SK-N-SH (cell line): ENCODE results near the gene MAP2K7. TPM values are rescaled to one million over a fixed set of nuclear protein-coding genes. Genes with fewer than 3 reads are reported as not detected.
A peak's percentile ranks its signal among the peaks of the same experiment; 100 is the strongest.

Experiments used
- CTCF ChIA-PET: fragments of 300-600, 350-600 bp; formaldehyde crosslinking; extraction: SDS; loops from one replicate; lab custom pipeline; 2021; lab: Yijun Ruan, JAX
- POLR2A ChIA-PET: fragments of 350-600 bp; sonication (Branson Sonifier 250); formaldehyde crosslinking; extraction: SDS; loops from one replicate; lab custom pipeline; 2020; ENCODE audit warnings: antibody characterized with exemption, inconsistent platforms; lab: Yijun Ruan, JAX
- DNase-seq: peaks from one replicate; pipeline ENCODE4 v3.0.0; 2012
- H2AFZ ChIP-seq: fragments of 200-600 bp; sonication (generic); 2 replicates; pipeline ENCODE4 v1.8.1; 2016; ENCODE audit warnings: antibody characterized with exemption, mild to moderate bottlenecking, low read depth
- H3F3A ChIP-seq: fragments of 200-600 bp; sonication (generic); replicated peaks from 2 replicates; pipeline ENCODE3; 2016; ENCODE audit warnings: antibody characterized with exemption, mild to moderate bottlenecking; ENCODE audit not compliant: insufficient read depth
- H3K27ac ChIP-seq, 2 experiments: fragments of 200-500 bp in 1 of 2; fragments of 200-600 bp in 1 of 2; sonication (Bioruptor generic) in 1 of 2; sonication (generic), shearing (Covaris generic) in 1 of 2; 2 replicates each; pipeline versions ENCODE4 v1.5.1 to v1.6.1; 2014 to 2016; ENCODE audit warnings: low read depth in 2 of 2, inconsistent platforms in 1 of 2, low read length in 1 of 2, mild to moderate bottlenecking in 1 of 2, mixed read lengths in 1 of 2
- H3K27me3 ChIP-seq: fragments of 200-600 bp; sonication (generic), shearing (Covaris generic); 2 replicates; pipeline ENCODE4 v1.6.1; 2016; ENCODE audit warnings: mixed run types; ENCODE audit not compliant: insufficient read depth
- H3K36me3 ChIP-seq, 2 experiments: fragments of 200-500 bp in 1 of 2; fragments of 200-600 bp in 1 of 2; sonication (Bioruptor generic) in 1 of 2; sonication (generic) in 1 of 2; replicated peaks in 1 of 2; 2 replicates each; pipeline versions ENCODE3 to v1.5.1; 2014 to 2016; ENCODE audit warnings: low read length in 1 of 2, mild to moderate bottlenecking in 1 of 2; ENCODE audit not compliant: insufficient read depth in 2 of 2, control insufficient read depth in 1 of 2
- H3K4me1 ChIP-seq, 2 experiments: fragments of 200-500 bp in 1 of 2; fragments of 200-600 bp in 1 of 2; sonication (Bioruptor generic) in 1 of 2; sonication (generic), shearing (Covaris generic) in 1 of 2; 2 replicates each; pipeline versions ENCODE4 v1.5.1 to v1.6.1; 2014 to 2016; ENCODE audit warnings: low read depth in 1 of 2, low read length in 1 of 2, mixed run types in 1 of 2; ENCODE audit not compliant: insufficient read depth in 2 of 2, control insufficient read depth in 1 of 2
- H3K4me2 ChIP-seq: fragments of 200-600 bp; sonication (generic), shearing (Covaris generic); 2 replicates; pipeline ENCODE4 v1.6.1; 2017; ENCODE audit warnings: mixed run types
- H3K4me3 ChIP-seq, 2 experiments: fragments of 200-500 bp in 1 of 2; fragments of 200-600 bp in 1 of 2; sonication (Bioruptor generic) in 1 of 2; sonication (generic), shearing (Covaris generic) in 1 of 2; 2 replicates each; pipeline versions ENCODE4 v1.5.1 to v1.8.1; 2014 to 2016; ENCODE audit warnings: low read depth in 2 of 2, inconsistent platforms in 1 of 2, low read length in 1 of 2, mild to moderate bottlenecking in 1 of 2, mixed read lengths in 1 of 2, moderate library complexity in 1 of 2
- H3K79me2 ChIP-seq: fragments of 200-600 bp; sonication (generic); 2 replicates; pipeline ENCODE4 v1.8.1; 2017; ENCODE audit warnings: mild to moderate bottlenecking; ENCODE audit not compliant: insufficient read depth
- H3K9ac ChIP-seq: fragments of 200-600 bp; sonication (generic); 2 replicates; pipeline ENCODE4 v1.6.1; 2017; ENCODE audit warnings: mixed run types
- H3K9me2 ChIP-seq: fragments of 200-600 bp; sonication (generic); 2 replicates; pipeline ENCODE4 v1.6.1; 2017; ENCODE audit warnings: mixed run types
- H3K9me3 ChIP-seq: fragments of 200-600 bp; sonication (generic); 2 replicates; pipeline ENCODE4 v1.6.1; 2017; ENCODE audit warnings: mixed run types, mild to moderate bottlenecking, moderate library complexity
- H4K20me1 ChIP-seq: fragments of 200-600 bp; sonication (generic); 2 replicates; pipeline ENCODE4 v1.6.1; 2017; ENCODE audit warnings: mild to moderate bottlenecking, mixed run types; ENCODE audit not compliant: insufficient read depth
- CHD2 ChIP-seq: fragments of 150-350 bp; IDR thresholded peaks from 2 replicates; pipeline ENCODE4 v1.6.1; 2018; ENCODE audit warnings: low read length; ENCODE audit not compliant: partially characterized antibody
- CTCF ChIP-seq: fragments of 200-600 bp; sonication (generic); IDR thresholded peaks from 2 replicates; pipeline ENCODE4 v1.6.1; 2017; ENCODE audit warnings: antibody characterized with exemption, mild to moderate bottlenecking, moderate library complexity
- EZH2phosphoT487 ChIP-seq: fragments of 200-600 bp; sonication (generic); IDR thresholded peaks from 2 replicates; pipeline ENCODE4 v1.6.1; 2017; ENCODE audit warnings: low read depth, mixed run types, mild to moderate bottlenecking, antibody characterized with exemption, moderate library complexity, borderline replicate concordance
- FOSL2 ChIP-seq: IDR thresholded peaks from 2 replicates; pipeline ENCODE4 v1.4.0; 2012; ENCODE audit warnings: low read depth, mild to moderate bottlenecking, moderate library complexity, borderline replicate concordance
- FOXJ3 ChIP-seq: sonication (generic); formaldehyde crosslinking; IDR thresholded peaks from 2 replicates; pipeline ENCODE4 v1.5.1; 2020; ENCODE audit warnings: mild to moderate bottlenecking, missing genetic modification reagents
- FOXM1 ChIP-seq: IDR thresholded peaks from 2 replicates; pipeline ENCODE4 v1.4.0; 2012; ENCODE audit warnings: low read depth, mild to moderate bottlenecking
- GABPA ChIP-seq: IDR thresholded peaks from 2 replicates; pipeline ENCODE4 v1.4.0; 2012; ENCODE audit warnings: low read depth, mild to moderate bottlenecking
- JUND ChIP-seq: IDR thresholded peaks from 2 replicates; pipeline ENCODE4 v1.4.0; 2012
- MAX ChIP-seq: IDR thresholded peaks from 2 replicates; pipeline ENCODE4 v1.4.0; 2012; ENCODE audit warnings: low read depth
- MXI1 ChIP-seq: IDR thresholded peaks from 2 replicates; pipeline ENCODE4 v1.6.1; 2012; ENCODE audit warnings: mild to moderate bottlenecking, low read depth, low read length, improper control_type of control experiment
- NFIC ChIP-seq: IDR thresholded peaks from 2 replicates; pipeline ENCODE4 v1.4.0; 2012; ENCODE audit warnings: borderline replicate concordance
- NRF1 ChIP-seq: IDR thresholded peaks from 2 replicates; pipeline ENCODE4 v1.6.1; 2012; ENCODE audit warnings: low read depth, mild to moderate bottlenecking, low read length
- PBX3 ChIP-seq: IDR thresholded peaks from 2 replicates; pipeline ENCODE4; 2012
- POLR2AphosphoS5 ChIP-seq: IDR thresholded peaks from 2 replicates; pipeline ENCODE4 v1.6.1; 2012; ENCODE audit warnings: low read depth, low read length
- REST ChIP-seq: IDR thresholded peaks from 2 replicates; pipeline ENCODE4 v1.6.1; 2012; ENCODE audit warnings: mild to moderate bottlenecking, low read depth, low read length, moderate library complexity
- RFX5 ChIP-seq: IDR thresholded peaks from 2 replicates; pipeline ENCODE4 v1.6.1; 2012; ENCODE audit warnings: mild to moderate bottlenecking, improper control_type of control experiment, low read length
- SIN3A ChIP-seq: IDR thresholded peaks from 2 replicates; pipeline ENCODE4 v1.6.1; 2012; ENCODE audit warnings: low read depth, mild to moderate bottlenecking, low read length, moderate library complexity, borderline replicate concordance
- SMC3 ChIP-seq: IDR thresholded peaks from 2 replicates; pipeline ENCODE4 v1.6.1; 2012; ENCODE audit warnings: low read depth, low read length, improper control_type of control experiment
- TAF1 ChIP-seq: IDR thresholded peaks from 2 replicates; pipeline ENCODE4 v1.6.1; 2012; ENCODE audit warnings: low read depth, mild to moderate bottlenecking, low read length, moderate library complexity, borderline replicate concordance
- TCF12 ChIP-seq: IDR thresholded peaks from 2 replicates; pipeline ENCODE4 v1.4.0; 2012
- TEAD4 ChIP-seq: IDR thresholded peaks from 2 replicates; pipeline ENCODE4 v1.4.0; 2012; ENCODE audit warnings: mild to moderate bottlenecking, borderline replicate concordance; ENCODE audit not compliant: insufficient read depth
- USF1 ChIP-seq: IDR thresholded peaks from 2 replicates; pipeline ENCODE4 v1.4.0; 2012; ENCODE audit warnings: low read depth, borderline replicate concordance
- YY1 ChIP-seq: IDR thresholded peaks from 2 replicates; pipeline ENCODE4 v1.4.0; 2012; ENCODE audit warnings: low read depth, mild to moderate bottlenecking
- WGBS: methylation state at CpG from one replicate; pipeline ENCODE4 v1.1.6; 2017; ENCODE audit warnings: low lambda C conversion rate; 5-methylcytosine and 5-hydroxymethylcytosine counted together
- polyA plus RNA-seq, 3 experiments: library from polyadenylated mRNA; depleted of rRNA; stranded (reverse); fragments of >200 nt; gene quantifications; 2 replicates each; pipeline ENCODE4 v1.2.3, GENCODE V29; 2012

The MAP2K7 gene
- polyA plus RNA-seq, 1 of the 3 experiments (the other 2 are of a cell fraction): 13.0 TPM

- Histone ChIP-seq H3K4me3 (peak within 1 kb of the TSS; percentile 70 to 74), H3F3A (peaks cover 11% of the 10 kb centered on the region), H3K79me2 (peaks cover 33% of the 10 kb centered on the region), H3K27ac (peak within 1 kb of the TSS; percentile 62 to 85), H3K4me1 (peaks cover 0 to 6% of the 10 kb centered on the region in 2 experiments; a peak in 1 of 4 replicates), H3K27me3 (no peaks in the 10 kb centered on the region), H3K4me2 (peak within 1 kb of the TSS; percentile 95), H2AFZ (peak within 1 kb of the TSS; percentile 87)
- CTCF ChIA-PET: interaction anchor here (0.8 to 4.4 kb wide), 35 partner anchors 8 to 420 kb away, joined by 3 to 69 read pairs (median 5); partner anchors contain the start of genes CTXN1 and TRAPPC5
- 1% methylated on average over 30 of the region's 56 CpGs for WGBS
- POLR2A ChIA-PET: interaction anchor here (0.6 to 2.5 kb wide), 12 partner anchors 11 to 470 kb away, joined by 3 to 15 read pairs (median 4); partner anchors contain the start of genes CTXN1, ELAVL1, MAP2K7 and SNAPC2
- peak; percentile 74 for TF ChIP-seq REST
- peak; percentile 76 for TF ChIP-seq CHD2
- TF ChIP-seq FOXJ3 (CRISPR knock-in tag): no peak
- TF ChIP-seq YY1: peak; percentile 97
- no peak for TF ChIP-seq SMC3
- no peak for TF ChIP-seq NFIC
- peak; percentile 89 for TF ChIP-seq MAX
- TF ChIP-seq TCF12: no peak
- peak; percentile 99 for TF ChIP-seq MXI1
- TF ChIP-seq FOXM1: no peak
- no peak for TF ChIP-seq FOSL2
- peak; percentile 94 for TF ChIP-seq PBX3
- TF ChIP-seq POLR2AphosphoS5: peak; percentile 81
- TF ChIP-seq EZH2phosphoT487: no peak
- TF ChIP-seq SIN3A: peak; percentile 30; the same call in 1 of the 2 replicates
- no peak for TF ChIP-seq CTCF
- TF ChIP-seq JUND: no peak
- no peak for TF ChIP-seq GABPA
- peak; percentile 66 for TF ChIP-seq USF1
- peak; percentile 92 for TF ChIP-seq TAF1
- TF ChIP-seq NRF1: peak; percentile 63
- TF ChIP-seq RFX5: peak; percentile 78
- no peak for TF ChIP-seq TEAD4
- TF ChIP-seq, all 33 proteins: peak for 12
- H3K9me3 ChIP-seq: no peaks in the 10 kb centered on the region
- peaks cover 14 to 15% of the 10 kb centered on the region in 2 experiments for H3K36me3 ChIP-seq
- H3K9ac ChIP-seq: peak within 1 kb of the TSS; percentile 87
- peak; percentile 97 for DNase-seq
- no peaks in the 10 kb centered on the region for H4K20me1 ChIP-seq
- no peaks in the 10 kb centered on the region for H3K9me2 ChIP-seq
Measured at GRCh38 chr19:7943444-7944176, 39.9 kb downstream of the MAP2K7 start, which contains the start of gene TIMM44. Gene TIMM44 (minus strand): TSS chr19:7943666. CDS start chr19:7943651, 15 bp downstream.
